Measurements from ENCODE around the gene FAM241A.
"Not testable (repeated sequence)": the region's sequence is repeated elsewhere in the genome, so short reads cannot be mapped to it uniquely, and the experiment has no call there.

The FAM241A gene

DNA sequence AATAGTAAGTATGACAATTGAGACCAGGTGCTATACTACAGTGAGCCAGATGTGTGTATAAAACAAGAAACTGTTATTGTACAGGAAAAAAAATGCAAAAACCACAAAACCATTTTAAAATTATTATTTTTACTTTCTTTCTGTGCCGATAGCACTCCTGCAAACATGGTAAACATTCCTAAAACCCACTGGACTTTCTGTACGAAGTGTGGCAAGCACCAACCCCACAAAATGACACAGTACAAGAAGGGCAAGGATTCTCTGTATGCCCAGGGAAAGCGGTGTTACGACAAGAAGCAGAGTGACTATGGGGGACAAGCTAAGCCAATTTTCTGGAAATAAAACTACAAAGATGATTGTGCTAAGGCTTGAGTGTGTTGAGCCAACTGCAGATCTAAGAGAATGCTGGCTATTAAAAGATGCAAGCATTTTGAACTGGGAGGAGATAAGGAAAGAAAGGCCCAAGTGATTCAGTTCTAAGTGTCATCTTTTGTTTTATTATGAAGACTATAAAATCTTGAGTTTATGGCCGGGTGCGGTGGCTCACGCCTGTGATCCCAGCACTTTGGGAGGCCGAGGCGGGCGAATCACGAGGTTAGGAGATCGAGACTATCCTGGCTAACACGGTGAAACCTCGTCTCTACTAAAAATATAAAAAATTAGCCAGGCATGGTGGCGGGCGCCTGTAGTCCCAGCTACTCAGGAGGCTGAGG, 26.0 kb downstream of the FAM241A start:
- not testable (repeated sequence) for H3K27ac ChIP-seq (ENCODE audit: insufficient read depth, low read depth, low read length, poor library complexity, severe bottlenecking); H3K4me1 ChIP-seq (ENCODE audit: control insufficient read depth, insufficient read depth, low read length); H3K36me3 ChIP-seq (ENCODE audit: control insufficient read depth, insufficient read depth, low read length); H3K9me3 ChIP-seq (ENCODE audit: control insufficient read depth, low read length); H3K27me3 ChIP-seq (ENCODE audit: control insufficient read depth, insufficient read depth, low read length, poor library complexity, severe bottlenecking); H3K4me3 ChIP-seq (ENCODE audit: insufficient read depth, low read depth, low read length)
- WGBS, 2 experiments = 90 to 97% methylated on average over 16 of the region's 16 CpGs

DNA sequence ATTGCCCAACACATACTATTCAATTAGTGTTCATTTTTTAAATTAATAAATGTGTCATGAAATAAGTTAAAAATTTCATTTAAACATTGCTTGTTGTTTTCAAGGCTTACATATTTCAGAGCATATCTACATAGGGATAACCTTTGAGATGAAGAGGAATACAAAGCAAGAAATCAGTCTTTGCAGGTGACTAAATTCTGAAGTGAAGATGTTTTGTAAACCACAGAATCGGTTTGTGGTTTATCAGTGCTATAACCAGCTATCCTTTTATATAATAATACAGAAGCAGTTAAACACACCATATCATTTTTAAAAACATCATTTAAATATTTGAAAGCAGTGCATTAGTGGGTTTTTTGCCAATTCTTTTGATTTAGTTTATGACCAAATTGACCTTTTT, 26.9 kb downstream of the FAM241A start:
- Histone ChIP-seq H3K27me3 (ENCODE audit: control insufficient read depth, insufficient read depth, low read length, poor library complexity, severe bottlenecking) (no peaks in the 10 kb centered on the region), H3K27ac (ENCODE audit: insufficient read depth, low read depth, low read length, poor library complexity, severe bottlenecking) (no peak overlapping the region), H3K36me3 (ENCODE audit: control insufficient read depth, insufficient read depth, low read length) (no peaks in the 10 kb centered on the region), H3K4me3 (ENCODE audit: insufficient read depth, low read depth, low read length) (no peak overlapping the region), H3K9me3 (ENCODE audit: control insufficient read depth, low read length) (no peaks in the 10 kb centered on the region), H3K4me1 (ENCODE audit: control insufficient read depth, insufficient read depth, low read length) (no peaks in the 10 kb centered on the region)
- no CpG with 5 or more reads among the region's 1 CpG for WGBS, 2 experiments

DNA sequence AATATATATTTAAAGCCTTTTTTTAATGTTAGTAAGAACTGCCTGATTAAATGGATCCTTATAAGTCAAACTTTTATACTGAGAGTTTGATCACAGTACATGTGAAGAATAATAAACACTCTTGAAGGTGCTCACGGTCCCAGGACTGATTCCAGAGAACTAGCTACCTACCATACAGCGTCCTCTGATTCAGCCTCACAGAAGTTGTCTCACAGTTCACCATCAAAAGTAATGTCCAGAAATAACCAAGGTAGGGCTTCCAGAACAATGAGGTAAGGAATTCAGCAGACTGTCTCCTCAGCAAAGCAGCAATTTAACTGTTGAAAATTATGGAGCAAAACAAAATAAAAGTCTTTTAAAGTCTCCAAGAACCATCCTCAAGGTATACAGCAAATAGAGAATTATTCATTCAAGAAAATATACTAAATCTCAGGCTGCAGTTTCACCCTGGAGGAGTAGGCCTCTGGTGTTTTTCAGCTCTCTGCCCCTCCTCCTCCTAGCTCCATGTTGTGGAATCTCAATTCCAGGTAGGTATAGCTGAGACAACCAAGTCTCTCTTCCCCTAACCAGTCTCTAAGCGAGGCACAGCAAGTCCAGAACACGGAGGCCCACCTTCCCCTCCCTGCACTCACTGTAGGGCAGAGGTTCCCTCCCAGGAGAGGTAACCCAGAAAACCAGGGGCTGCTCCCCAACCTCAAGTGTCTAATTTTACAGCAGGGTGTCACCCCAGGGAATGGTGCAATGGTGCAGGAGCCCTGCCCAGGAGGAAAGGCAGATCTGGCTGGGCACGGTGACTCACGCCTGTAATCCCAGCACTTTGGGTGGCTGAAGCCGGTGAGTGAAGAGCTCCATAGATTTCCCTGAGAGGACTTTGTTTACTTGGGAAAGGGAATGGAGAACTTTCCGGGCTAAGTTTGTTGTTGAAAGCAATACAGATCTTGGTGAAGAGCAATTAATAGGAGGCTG, 28.6 kb downstream of the FAM241A start:
- Histone ChIP-seq H3K9me3 (ENCODE audit: control insufficient read depth, low read length) (no peaks in the 10 kb centered on the region), H3K4me1 (ENCODE audit: control insufficient read depth, insufficient read depth, low read length) (no peaks in the 10 kb centered on the region), H3K27ac (ENCODE audit: insufficient read depth, low read depth, low read length, poor library complexity, severe bottlenecking) (no peak overlapping the region), H3K27me3 (ENCODE audit: control insufficient read depth, insufficient read depth, low read length, poor library complexity, severe bottlenecking) (no peaks in the 10 kb centered on the region), H3K4me3 (ENCODE audit: insufficient read depth, low read depth, low read length) (no peak overlapping the region), H3K36me3 (ENCODE audit: control insufficient read depth, insufficient read depth, low read length) (no peaks in the 10 kb centered on the region)
- 90 to 92% methylated on average over 8 of the region's 8 CpGs for WGBS, 2 experiments

DNA sequence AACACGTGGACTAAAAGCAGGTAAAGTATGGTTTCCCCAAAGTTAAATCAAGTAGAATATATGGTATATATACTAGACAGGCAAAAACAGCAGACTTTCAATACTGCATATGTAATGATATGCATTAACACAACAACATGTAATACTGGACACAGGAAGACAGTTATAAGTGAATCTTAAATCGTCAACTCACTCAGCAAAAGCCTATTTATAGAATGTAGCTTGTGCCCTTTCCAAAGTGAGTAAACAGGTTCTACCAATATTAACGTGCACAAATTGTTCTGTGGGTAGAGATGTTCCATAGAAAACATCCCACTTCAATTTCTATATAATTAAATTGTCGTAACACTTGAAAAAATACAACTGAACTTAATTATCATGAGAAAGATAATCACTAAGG, 30.6 kb downstream of the FAM241A start:
- Histone ChIP-seq H3K4me3 (ENCODE audit: insufficient read depth, low read depth, low read length) (no peak overlapping the region), H3K27ac (ENCODE audit: insufficient read depth, low read depth, low read length, poor library complexity, severe bottlenecking) (no peak overlapping the region), H3K36me3 (ENCODE audit: control insufficient read depth, insufficient read depth, low read length) (no peaks in the 10 kb centered on the region), H3K9me3 (ENCODE audit: control insufficient read depth, low read length) (no peaks in the 10 kb centered on the region), H3K27me3 (ENCODE audit: control insufficient read depth, insufficient read depth, low read length, poor library complexity, severe bottlenecking) (no peaks in the 10 kb centered on the region), H3K4me1 (ENCODE audit: control insufficient read depth, insufficient read depth, low read length) (no peaks in the 10 kb centered on the region)
- 91% methylated on average over 4 of the region's 4 CpGs; no CpG with 5 or more reads in 1 of the 2 experiments for WGBS, 2 experiments

DNA sequence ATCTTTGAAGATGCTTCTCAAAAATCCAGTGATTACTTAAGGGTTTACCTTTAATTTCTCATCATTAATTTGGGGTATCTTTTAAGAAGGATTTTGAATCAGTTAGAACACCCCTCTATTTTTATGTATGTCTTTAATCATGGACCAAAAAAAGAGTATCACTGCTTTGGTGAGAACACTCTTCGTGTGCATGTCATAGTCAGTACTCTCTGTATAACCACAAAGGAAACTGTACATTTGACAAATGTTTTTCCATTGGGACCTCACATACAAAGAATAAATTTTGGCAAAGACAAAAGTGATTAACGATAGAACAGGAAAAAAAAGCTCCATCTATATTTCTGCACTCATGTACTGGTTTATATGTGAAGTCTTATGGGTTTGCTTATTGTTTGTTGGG, 31.3 kb downstream of the FAM241A start:
- H3K27me3 ChIP-seq (ENCODE audit: control insufficient read depth, insufficient read depth, low read length, poor library complexity, severe bottlenecking) = no peaks in the 10 kb centered on the region
- no peaks in the 10 kb centered on the region for H3K36me3 ChIP-seq (ENCODE audit: control insufficient read depth, insufficient read depth, low read length)
- no peaks in the 10 kb centered on the region for H3K9me3 ChIP-seq (ENCODE audit: control insufficient read depth, low read length)
- H3K27ac ChIP-seq (ENCODE audit: insufficient read depth, low read depth, low read length, poor library complexity, severe bottlenecking) = no peak overlapping the region
- H3K4me3 ChIP-seq (ENCODE audit: insufficient read depth, low read depth, low read length) = no peak overlapping the region
- no peaks in the 10 kb centered on the region for H3K4me1 ChIP-seq (ENCODE audit: control insufficient read depth, insufficient read depth, low read length)
- 84 to 89% methylated on average over 2 of the region's 2 CpGs for WGBS, 2 experiments

DNA sequence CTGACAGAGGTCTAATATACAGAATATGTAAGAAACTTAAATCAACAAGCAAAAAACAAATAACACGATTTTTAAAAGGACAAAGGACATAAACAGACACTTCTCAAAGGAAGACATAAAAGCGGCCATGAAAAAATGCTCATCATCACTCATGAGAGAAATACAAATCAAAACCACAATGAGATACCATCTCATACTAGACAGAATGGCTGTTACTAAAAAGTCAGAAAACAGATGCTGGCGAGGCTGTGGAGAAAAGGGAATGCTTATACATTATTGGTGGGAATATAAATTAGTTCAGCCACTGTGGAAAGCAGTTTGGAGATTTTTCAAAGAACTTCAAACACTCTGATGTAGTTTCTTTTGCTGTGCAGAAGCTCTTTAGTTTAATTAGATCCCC, 33.5 kb downstream of the FAM241A start:
- WGBS, 2 experiments = 83 to 93% methylated on average over 3 of the region's 3 CpGs
- not testable (repeated sequence) for H3K9me3 ChIP-seq (ENCODE audit: control insufficient read depth, low read length); H3K4me3 ChIP-seq (ENCODE audit: insufficient read depth, low read depth, low read length); H3K27ac ChIP-seq (ENCODE audit: insufficient read depth, low read depth, low read length, poor library complexity, severe bottlenecking); H3K27me3 ChIP-seq (ENCODE audit: control insufficient read depth, insufficient read depth, low read length, poor library complexity, severe bottlenecking); H3K4me1 ChIP-seq (ENCODE audit: control insufficient read depth, insufficient read depth, low read length); H3K36me3 ChIP-seq (ENCODE audit: control insufficient read depth, insufficient read depth, low read length)

DNA sequence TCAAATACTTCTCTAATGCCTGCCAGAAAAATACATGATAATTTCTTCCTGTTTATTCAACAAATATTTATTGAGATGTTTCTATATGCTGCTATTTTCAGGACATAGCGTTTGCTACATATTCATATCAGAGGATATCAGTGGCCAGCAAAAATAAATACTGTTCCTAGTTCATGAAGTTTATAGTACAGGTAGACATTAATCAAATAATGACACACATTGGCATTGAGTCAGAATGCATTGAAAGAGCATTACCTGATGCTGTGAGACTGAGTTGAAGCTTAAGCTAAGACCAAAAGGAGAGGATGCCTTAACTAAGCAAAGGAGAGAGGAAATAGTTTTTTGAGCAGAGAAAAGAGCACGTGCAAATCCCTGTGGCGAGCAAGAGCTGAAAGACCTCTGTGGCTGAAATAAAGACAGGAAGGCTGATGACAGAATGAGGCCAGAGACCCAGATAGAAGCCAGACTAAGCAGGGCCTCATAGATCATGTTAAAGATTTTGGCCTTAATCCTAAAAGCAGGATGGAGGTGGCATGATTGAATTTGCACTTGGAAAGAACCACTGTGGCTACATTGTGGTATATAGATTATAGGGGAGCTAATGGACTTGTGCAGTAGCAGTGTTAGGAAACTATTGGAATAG, 36.2 kb downstream of the FAM241A start:
- H3K27me3 ChIP-seq (ENCODE audit: control insufficient read depth, insufficient read depth, low read length, poor library complexity, severe bottlenecking) = no peaks in the 10 kb centered on the region
- WGBS, 2 experiments = 91 to 93% methylated on average over 2 to 3 of the region's 3 CpGs
- no peaks in the 10 kb centered on the region for H3K9me3 ChIP-seq (ENCODE audit: control insufficient read depth, low read length)
- no peak overlapping the region for H3K4me3 ChIP-seq (ENCODE audit: insufficient read depth, low read depth, low read length)
- H3K36me3 ChIP-seq (ENCODE audit: control insufficient read depth, insufficient read depth, low read length) = no peaks in the 10 kb centered on the region
- no peak overlapping the region for H3K27ac ChIP-seq (ENCODE audit: insufficient read depth, low read depth, low read length, poor library complexity, severe bottlenecking)
- no peaks in the 10 kb centered on the region for H3K4me1 ChIP-seq (ENCODE audit: control insufficient read depth, insufficient read depth, low read length)

DNA sequence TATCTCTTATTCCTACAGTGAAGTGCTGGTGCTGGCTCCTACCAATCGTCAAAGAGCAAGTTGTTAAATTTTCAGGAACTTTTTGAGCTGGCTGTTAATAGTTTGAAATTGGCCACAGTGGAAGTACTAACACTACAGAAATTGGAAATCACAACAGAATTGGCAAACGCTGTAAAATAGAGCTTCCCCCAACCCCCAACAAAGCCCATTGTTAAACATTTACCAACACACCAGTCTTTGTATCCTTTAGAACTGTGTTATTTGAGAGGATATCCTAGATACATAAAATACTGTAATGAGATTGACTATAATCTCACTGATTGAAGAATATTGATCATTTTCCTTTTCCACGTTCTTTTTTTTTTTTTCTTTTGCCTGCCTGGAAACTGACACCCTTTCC, 37.4 kb downstream of the FAM241A start:
- WGBS, 2 experiments = 75 to 82% methylated on average over 2 to 3 of the region's 3 CpGs
- Histone ChIP-seq H3K27ac (ENCODE audit: insufficient read depth, low read depth, low read length, poor library complexity, severe bottlenecking) (no peak overlapping the region), H3K36me3 (ENCODE audit: control insufficient read depth, insufficient read depth, low read length) (no peaks in the 10 kb centered on the region), H3K4me1 (ENCODE audit: control insufficient read depth, insufficient read depth, low read length) (no peaks in the 10 kb centered on the region), H3K27me3 (ENCODE audit: control insufficient read depth, insufficient read depth, low read length, poor library complexity, severe bottlenecking) (no peaks in the 10 kb centered on the region), H3K9me3 (ENCODE audit: control insufficient read depth, low read length) (no peaks in the 10 kb centered on the region), H3K4me3 (ENCODE audit: insufficient read depth, low read depth, low read length) (no peak overlapping the region)

DNA sequence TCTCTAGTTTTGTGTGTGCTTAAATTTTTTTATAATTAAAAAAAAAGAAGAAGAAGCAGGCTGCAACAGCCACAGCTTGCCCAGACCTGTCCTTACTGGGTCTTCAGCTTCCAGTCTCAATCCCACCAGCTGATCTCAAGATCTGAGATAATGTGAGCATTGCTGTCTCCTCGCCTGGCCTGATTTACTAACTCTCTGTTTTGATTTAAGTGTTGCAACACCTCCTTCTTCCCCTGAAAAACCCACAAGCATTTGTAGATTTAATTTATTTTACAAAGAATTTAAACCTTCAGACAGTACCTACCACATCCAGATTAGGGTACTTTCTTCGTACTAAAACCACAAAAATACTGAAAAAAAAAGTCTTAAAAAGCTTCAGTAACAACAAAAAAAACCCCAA, 38.0 kb downstream of the FAM241A start:
- Histone ChIP-seq H3K9me3 (ENCODE audit: control insufficient read depth, low read length) (no peaks in the 10 kb centered on the region), H3K4me3 (ENCODE audit: insufficient read depth, low read depth, low read length) (no peak overlapping the region), H3K27me3 (ENCODE audit: control insufficient read depth, insufficient read depth, low read length, poor library complexity, severe bottlenecking) (no peaks in the 10 kb centered on the region), H3K4me1 (ENCODE audit: control insufficient read depth, insufficient read depth, low read length) (no peaks in the 10 kb centered on the region), H3K36me3 (ENCODE audit: control insufficient read depth, insufficient read depth, low read length) (no peaks in the 10 kb centered on the region), H3K27ac (ENCODE audit: insufficient read depth, low read depth, low read length, poor library complexity, severe bottlenecking) (no peak overlapping the region)
- 100% methylated on average over 2 of the region's 2 CpGs for WGBS, 2 experiments

DNA sequence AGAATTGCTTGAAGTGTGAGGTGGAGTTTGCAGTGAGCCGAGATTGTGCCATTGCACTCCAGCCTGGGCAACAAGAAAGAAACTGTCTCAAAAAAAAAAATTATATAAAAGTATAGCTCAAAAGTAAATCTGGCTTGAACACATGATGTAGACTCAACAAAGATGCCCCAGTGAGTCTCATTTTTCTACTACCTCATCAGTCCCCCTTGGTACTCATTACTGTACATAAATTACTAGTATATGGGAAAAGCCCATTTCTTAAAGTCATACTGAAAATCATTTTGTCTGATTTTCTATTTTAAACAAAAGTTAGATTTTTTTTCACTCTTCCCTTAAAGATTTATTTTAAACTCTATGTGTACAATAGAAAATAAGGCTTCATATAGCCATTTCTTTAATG, 39.2 kb downstream of the FAM241A start:
- Histone ChIP-seq H3K36me3 (ENCODE audit: control insufficient read depth, insufficient read depth, low read length) (no peaks in the 10 kb centered on the region), H3K4me1 (ENCODE audit: control insufficient read depth, insufficient read depth, low read length) (no peaks in the 10 kb centered on the region), H3K4me3 (ENCODE audit: insufficient read depth, low read depth, low read length) (no peak overlapping the region), H3K27ac (ENCODE audit: insufficient read depth, low read depth, low read length, poor library complexity, severe bottlenecking) (no peak overlapping the region), H3K9me3 (ENCODE audit: control insufficient read depth, low read length) (no peaks in the 10 kb centered on the region), H3K27me3 (ENCODE audit: control insufficient read depth, insufficient read depth, low read length, poor library complexity, severe bottlenecking) (no peaks in the 10 kb centered on the region)
- WGBS, 2 experiments = 86 to 88% methylated on average over 1 of the region's 1 CpG
